OCI-LY1 (cell line): ENCODE data around the gene GP1BB.

Experiments
- H2AFZ ChIP-seq: fragments of 200-600 bp; sonication (generic), shearing (Covaris generic); 2 replicates; pipeline ENCODE4 v1.6.0; 2014; ENCODE audit warnings: antibody characterized with exemption, mild to moderate bottlenecking, low read length
- H3F3A ChIP-seq: fragments of 200-600 bp; sonication (generic), shearing (Covaris generic); 2 replicates; pipeline ENCODE4 v1.6.0; 2014; ENCODE audit warnings: mild to moderate bottlenecking, antibody characterized with exemption, low read length, moderate library complexity; ENCODE audit not compliant: insufficient read depth
- H3K27ac ChIP-seq: fragments of 200-600 bp; sonication (generic); 2 replicates; pipeline ENCODE4 v1.5.1; 2014; ENCODE audit warnings: low read length, mixed run types, mild to moderate bottlenecking, low read depth; ENCODE audit not compliant: poor library complexity, severe bottlenecking
- H3K27me3 ChIP-seq: fragments of 200-600 bp; sonication (generic); 2 replicates; pipeline ENCODE4 v1.6.0; 2014; ENCODE audit warnings: antibody characterized with exemption, mild to moderate bottlenecking, low read length, moderate library complexity; ENCODE audit not compliant: insufficient read depth
- H3K36me3 ChIP-seq: fragments of 200-600 bp; sonication (generic); 2 replicates; pipeline ENCODE4 v1.6.1; 2014; ENCODE audit warnings: mild to moderate bottlenecking, antibody characterized with exemption, low read length, moderate library complexity, mixed read lengths; ENCODE audit not compliant: insufficient read depth
- H3K4me1 ChIP-seq: fragments of 200-600 bp; sonication (generic); 2 replicates; pipeline ENCODE4 v1.5.1; 2014; ENCODE audit warnings: mild to moderate bottlenecking, low read length, moderate library complexity; ENCODE audit not compliant: insufficient read depth, severe bottlenecking
- H3K4me2 ChIP-seq: fragments of 200-600 bp; sonication (generic), shearing (Covaris generic); 2 replicates; pipeline ENCODE4 v1.6.1; 2014; ENCODE audit warnings: low read length
- H3K4me3 ChIP-seq: fragments of 200-600 bp; sonication (generic); 2 replicates; pipeline ENCODE4 v1.5.1; 2014; ENCODE audit warnings: low read length, low read depth, mild to moderate bottlenecking, mixed read lengths; ENCODE audit not compliant: poor library complexity, severe bottlenecking
- H3K79me2 ChIP-seq: fragments of 200-600 bp; shearing (Covaris generic); 2 replicates; pipeline ENCODE4 v1.6.1; 2016; ENCODE audit warnings: mixed run types, low read length, mixed read lengths; ENCODE audit not compliant: insufficient read depth
- H3K9ac ChIP-seq: fragments of 200-600 bp; sonication (generic), shearing (Covaris generic); 2 replicates; pipeline ENCODE4 v1.6.1; 2014; ENCODE audit warnings: mild to moderate bottlenecking, low read length, mixed read lengths
- H3K9me2 ChIP-seq: fragments of 200-600 bp; sonication (generic), shearing (Covaris generic); 2 replicates; pipeline ENCODE4 v1.6.1; 2014; ENCODE audit warnings: low read depth, mild to moderate bottlenecking, low read length, mixed read lengths
- H3K9me3 ChIP-seq: fragments of 200-600 bp; shearing (Covaris generic); 2 replicates; pipeline ENCODE4 v1.6.1; 2014; ENCODE audit warnings: low read length, mixed read lengths
- H4K20me1 ChIP-seq: fragments of 200-600 bp; sonication (generic), shearing (Covaris generic); 2 replicates; pipeline ENCODE4 v1.6.0; 2016; ENCODE audit warnings: mild to moderate bottlenecking, low read length; ENCODE audit not compliant: insufficient read depth
- CTCF ChIP-seq: fragments of 200-600 bp; sonication (generic), shearing (Covaris generic); IDR thresholded peaks from 2 replicates; pipeline ENCODE4 v1.5.1; 2017; ENCODE audit warnings: mild to moderate bottlenecking, antibody characterized with exemption, low read length, moderate library complexity, mixed read lengths
- EZH2 ChIP-seq: fragments of 200-600 bp; sonication (generic), shearing (Covaris generic); IDR thresholded peaks from 2 replicates; pipeline ENCODE4 v1.8.0; 2017; ENCODE audit warnings: borderline replicate concordance, mixed run types, mild to moderate bottlenecking, antibody characterized with exemption, low read length, moderate library complexity, mixed read lengths

The GP1BB gene

GRCh38 chr22:19772673-19773469, 49.5 kb downstream of the GP1BB start:
- H4K20me1 ChIP-seq: no peaks in the 10 kb centered on the region
- no peak overlapping the region for H2AFZ ChIP-seq
- H3K9ac ChIP-seq: no peak overlapping the region; the same call in 1 of the 2 replicates
- H3K9me2 ChIP-seq: no peaks in the 10 kb centered on the region
- peak; percentile 43; the same call in 1 of the 2 replicates for TF ChIP-seq CTCF
- no peak for TF ChIP-seq EZH2
- H3K27me3 ChIP-seq: no peaks in the 10 kb centered on the region; the same call in 1 of the 2 replicates
- no peak overlapping the region for H3K27ac ChIP-seq
- H3K4me3 ChIP-seq: peak overlapping the region; percentile 14
- no peaks in the 10 kb centered on the region for H3F3A ChIP-seq
- no peaks in the 10 kb centered on the region for H3K9me3 ChIP-seq
- H3K79me2 ChIP-seq: no peaks in the 10 kb centered on the region
- H3K4me2 ChIP-seq: peak overlapping the region; percentile 50
- H3K4me1 ChIP-seq: peaks cover 22% of the 10 kb centered on the region
- no peaks in the 10 kb centered on the region for H3K36me3 ChIP-seq

- H3K4me3 ChIP-seq: peak overlapping the region; percentile 14
- H3K79me2 ChIP-seq: no peaks in the 10 kb centered on the region
- H3K9me3 ChIP-seq: no peaks in the 10 kb centered on the region
- peak overlapping the region; percentile 50 for H3K4me2 ChIP-seq
- peaks cover 22% of the 10 kb centered on the region for H3K4me1 ChIP-seq
- H3K9me2 ChIP-seq: no peaks in the 10 kb centered on the region
- no peaks in the 10 kb centered on the region for H3F3A ChIP-seq
- H3K36me3 ChIP-seq: no peaks in the 10 kb centered on the region
- H3K27me3 ChIP-seq: no peaks in the 10 kb centered on the region
- H3K9ac ChIP-seq: no peak overlapping the region; the same call in 1 of the 2 replicates
- no peak overlapping the region for H3K27ac ChIP-seq
- H2AFZ ChIP-seq: no peak overlapping the region
- TF ChIP-seq CTCF (no peak), EZH2 (no peak)
- no peaks in the 10 kb centered on the region for H4K20me1 ChIP-seq
Observed at GRCh38 chr22:19773470-19774040, 50.2 kb downstream of the GP1BB start.
